ENCODE data around the gene P2RY8. TPM values are rescaled to one million over a fixed set of nuclear protein-coding genes. Genes with fewer than 3 reads are reported as not detected.
"Not testable (repeated sequence)": the region's sequence is repeated elsewhere in the genome, so short reads cannot be mapped to it uniquely, and the experiment has no call there.

Gene P2RY8
- polyA plus RNA-seq, 1 donor = 1.9 TPM

- no peak for DNase-seq
Measured at GRCh38 chrX:1442724-1443367, 94.1 kb downstream of the P2RY8 start.

DNA sequence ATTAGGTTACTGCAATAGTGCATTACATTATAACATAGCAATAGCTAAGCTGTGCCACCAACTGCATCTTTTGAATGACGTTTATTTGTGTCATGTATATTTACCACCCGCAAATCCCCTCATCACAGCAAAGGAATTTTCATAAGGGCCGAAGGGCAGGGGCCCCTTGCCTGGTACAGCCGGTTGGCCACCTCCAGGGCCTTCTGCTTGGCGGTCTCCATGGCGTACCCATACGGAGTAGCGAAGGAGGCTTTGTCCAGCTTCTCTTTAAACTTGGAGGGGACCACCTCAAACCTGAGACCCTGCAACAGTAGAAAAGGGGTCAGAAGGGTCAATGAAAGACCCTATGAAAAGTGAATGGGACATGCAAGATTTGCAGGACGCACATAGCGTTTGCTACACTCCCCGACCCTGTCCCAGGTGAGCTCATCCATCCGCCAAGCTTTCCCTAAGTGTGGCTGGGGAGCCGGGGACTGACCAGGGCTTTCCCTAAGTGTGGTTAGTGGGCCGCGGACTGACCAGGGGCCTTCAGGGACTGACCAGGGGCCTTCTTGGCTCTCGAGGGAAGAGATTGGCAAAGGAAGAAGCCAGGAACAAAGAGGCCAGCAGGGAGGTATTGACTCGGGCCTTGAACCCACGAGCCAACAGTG lies 94.8 kb downstream of the P2RY8 start:
- DNase-seq = no peak

GRCh38 chrX:1440506-1440905 lies 96.5 kb downstream of the P2RY8 start:
- DNase-seq = no peak

GRCh38 chrX:1435241-1435895 lies 101.6 kb downstream of the P2RY8 start:
- DNase-seq = no peak

GRCh38 chrX:1434871-1435240 lies 102.1 kb downstream of the P2RY8 start:
- no peak for DNase-seq

- no peak for DNase-seq
Measured at GRCh38 chrX:1433646-1434357, 103.2 kb downstream of the P2RY8 start.

GRCh38 chrX:1430451-1430850 lies 106.5 kb downstream of the P2RY8 start:
- no peak for DNase-seq

- no peak for DNase-seq
Measured at GRCh38 chrX:1427756-1428155, 109.2 kb downstream of the P2RY8 start.

DNA sequence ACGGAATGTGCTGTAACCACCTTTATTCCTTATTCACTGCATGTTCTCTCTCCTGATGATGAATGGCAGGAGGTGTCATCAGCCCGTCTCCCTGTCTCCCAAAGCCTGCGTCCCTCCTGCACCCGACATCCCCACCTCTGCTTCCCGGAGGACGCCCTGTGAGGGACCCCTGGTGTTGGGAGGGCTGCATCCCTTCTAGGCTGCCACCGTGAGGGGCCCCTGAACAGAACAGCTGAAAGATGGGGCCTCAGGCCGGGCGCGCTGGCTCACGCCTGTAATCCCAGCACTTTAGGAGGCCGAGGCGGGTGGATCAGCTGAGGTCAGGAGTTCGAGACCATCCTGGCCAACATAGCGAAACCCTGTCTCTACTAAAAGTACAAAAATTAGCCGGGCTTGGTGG lies 110.7 kb downstream of the P2RY8 start:
- DNase-seq = not testable (repeated sequence)

GRCh38 chrX:1425381-1425780 lies 111.6 kb downstream of the P2RY8 start:
- DNase-seq = no peak

GRCh38 chrX:1424147-1424851 lies 112.7 kb downstream of the P2RY8 start:
- DNase-seq = no peak

DNA sequence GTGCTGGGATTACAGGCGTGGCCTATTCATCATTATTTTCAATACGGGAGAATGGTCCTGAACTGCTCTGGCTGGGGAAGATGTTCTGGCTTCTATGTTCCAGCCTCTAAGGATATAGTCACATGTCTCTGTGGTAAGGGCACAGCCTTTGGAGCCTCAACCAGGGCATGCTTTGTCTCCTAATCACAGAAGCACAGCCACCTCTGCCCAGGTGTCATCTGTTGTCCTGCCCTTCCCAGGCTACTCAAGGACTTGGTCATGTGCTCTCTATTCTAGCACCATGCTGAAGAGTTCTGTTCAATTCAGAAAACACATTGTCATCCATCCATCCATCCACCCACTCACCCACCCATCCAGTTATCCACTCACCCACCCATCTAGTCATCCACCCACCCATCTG lies 113.8 kb downstream of the P2RY8 start:
- DNase-seq = no peak

- DNase-seq = no peak
Measured at GRCh38 chrX:1422135-1422465, 114.9 kb downstream of the P2RY8 start.

GRCh38 chrX:1421433-1422134 lies 115.4 kb downstream of the P2RY8 start:
- DNase-seq = no peak

GRCh38 chrX:1420371-1420770 lies 116.6 kb downstream of the P2RY8 start:
- no peak for DNase-seq

GRCh38 chrX:1419545-1420355 lies 117.2 kb downstream of the P2RY8 start:
- no peak for DNase-seq

DNA sequence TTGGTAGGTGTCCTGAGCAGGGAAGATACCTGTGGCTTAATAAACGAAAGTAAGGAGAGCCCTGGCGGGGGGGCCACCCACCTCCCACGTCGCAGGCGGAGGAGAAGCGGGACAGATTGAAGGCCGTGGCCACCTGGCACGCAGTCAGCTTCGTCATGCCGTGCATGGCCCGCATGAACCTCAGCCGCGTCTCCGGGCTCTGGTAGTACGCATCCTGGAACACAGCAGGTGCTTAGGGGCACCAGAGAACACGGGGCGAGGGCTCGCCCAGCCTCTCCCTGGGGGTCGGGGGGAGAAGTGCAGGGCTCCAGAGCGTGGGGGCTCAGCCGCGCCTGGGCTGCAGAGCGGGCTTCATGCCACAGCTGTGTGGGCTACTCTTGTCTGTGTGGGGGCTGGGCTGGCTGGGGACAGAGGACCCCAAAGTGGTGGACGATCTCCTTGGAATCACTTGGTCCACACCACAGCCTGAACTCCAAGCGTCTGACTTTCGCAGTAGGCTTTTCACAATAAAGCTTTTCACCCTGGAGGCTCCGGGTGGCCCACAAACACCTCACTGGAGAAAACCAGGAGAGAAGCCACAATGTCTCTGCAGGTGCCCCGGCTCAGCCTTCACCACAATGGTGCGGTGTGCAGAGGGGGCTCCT lies 118.0 kb downstream of the P2RY8 start:
- no peak for DNase-seq

- no peak for DNase-seq
Measured at GRCh38 chrX:1417921-1418771, 118.8 kb downstream of the P2RY8 start.

GRCh38 chrX:1416965-1417760 lies 119.8 kb downstream of the P2RY8 start:
- no peak for DNase-seq
